Epithelial cell of proximal tubule (primary cell): ENCODE measurements around the gene DEFB124. TPM values are rescaled to one million over a fixed set of nuclear protein-coding genes. Genes with fewer than 3 reads are reported as not detected.
"Not testable (repeated sequence)": the region's sequence is repeated elsewhere in the genome, so short reads cannot be mapped to it uniquely, and the experiment has no call there.

Experiments used
- DNase-seq: peaks from one replicate; pipeline ENCODE4 v3.0.0-alpha.2; 2011; ENCODE audit warnings: low read depth
- H3K4me3 ChIP-seq: 2 replicates; pipeline ENCODE4 v1.5.1; 2011; ENCODE audit warnings: low read depth, mild to moderate bottlenecking, low read length
- CTCF ChIP-seq: conservative IDR thresholded peaks from 2 replicates; pipeline ENCODE4 v1.5.1; 2012; ENCODE audit warnings: low read depth, mild to moderate bottlenecking, low read length
- total RNA-seq: library from RNA; depleted of rRNA; stranded (reverse); fragments of >200 nt; gene quantifications from 2 replicates; pipeline ENCODE4 v1.2.3, GENCODE V29; 2015

DEFB124 gene
- total RNA-seq, 1 donor from 2014 or later: not detected

DNA sequence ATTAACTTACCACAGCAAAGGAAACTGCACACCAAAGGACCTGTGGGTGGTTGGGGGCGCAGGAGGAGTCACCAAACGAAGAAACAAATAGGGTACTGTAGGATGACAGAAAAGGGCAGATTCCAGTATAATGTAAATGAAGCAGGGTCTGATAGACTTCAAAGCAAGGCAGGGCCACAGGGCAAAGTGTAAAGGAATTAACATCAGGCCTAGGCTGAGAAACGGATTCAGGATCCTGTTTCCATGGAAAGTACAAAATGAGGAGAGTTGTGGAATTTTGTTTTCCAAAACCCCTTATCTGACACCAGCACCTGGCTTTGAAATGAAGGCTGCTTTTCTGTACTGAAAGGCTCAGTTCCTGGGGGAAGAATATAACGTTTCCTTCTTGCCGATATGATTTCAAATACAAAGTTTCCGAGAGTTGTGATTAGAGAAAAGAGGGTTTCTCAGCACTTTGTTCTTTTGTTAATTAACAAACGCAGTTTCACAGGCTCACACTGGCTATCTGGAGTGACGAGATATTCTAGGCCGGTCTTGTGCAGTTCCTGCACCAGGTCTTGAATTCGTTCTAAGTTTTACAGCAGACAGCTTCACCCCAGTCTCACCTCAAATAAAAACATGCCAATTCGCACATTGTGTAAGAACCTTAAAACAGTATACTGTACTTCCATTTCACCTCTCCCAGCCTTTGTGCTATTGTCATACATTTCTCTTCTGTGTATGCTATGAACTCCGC lies 28.7 kb downstream of the DEFB124 start:
- no peak for TF ChIP-seq CTCF
- H3K4me3 ChIP-seq: no peak overlapping the region
- no peak for DNase-seq

DNA sequence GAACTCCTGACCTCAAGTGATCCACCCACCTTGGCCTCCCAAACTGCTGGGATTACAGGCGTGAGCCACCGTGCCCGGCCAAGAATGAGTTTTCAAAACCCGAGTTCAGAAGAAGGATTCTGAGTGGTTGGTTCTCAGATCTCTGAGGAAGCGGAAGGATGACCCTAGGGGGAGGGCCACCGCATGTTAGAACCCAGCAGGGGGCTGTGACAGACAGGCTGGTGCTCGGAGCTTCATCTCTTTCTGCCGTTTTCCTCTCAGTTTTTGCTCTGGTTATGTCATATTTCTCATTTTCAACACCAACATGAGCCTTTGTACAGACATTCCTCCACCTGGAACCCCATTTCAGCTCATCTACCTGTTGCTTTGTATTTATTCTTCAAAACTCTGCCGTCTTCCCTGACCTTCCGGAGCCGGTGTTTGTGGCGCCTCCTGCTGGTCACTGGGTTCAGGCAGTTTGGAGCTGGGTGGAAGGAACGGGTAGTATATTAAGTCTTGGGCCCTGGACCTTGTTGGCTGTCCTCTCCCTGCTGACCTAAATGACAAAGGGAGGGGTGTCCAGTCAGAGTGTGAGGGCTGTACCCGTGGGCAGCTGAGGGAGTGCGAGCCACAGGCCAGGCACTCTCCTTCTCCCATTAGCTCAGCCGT lies 34.8 kb downstream of the DEFB124 start, which contains the start of gene DEFB123:
Gene DEFB123 (plus strand): TSS at position 621 of the 648 bp plus-strand sequence. CDS start 67 bp downstream, outside the sequence.
- no peak for DNase-seq
- no peak within 1 kb of the TSS for H3K4me3 ChIP-seq
- TF ChIP-seq CTCF: peak; percentile 28

DNA sequence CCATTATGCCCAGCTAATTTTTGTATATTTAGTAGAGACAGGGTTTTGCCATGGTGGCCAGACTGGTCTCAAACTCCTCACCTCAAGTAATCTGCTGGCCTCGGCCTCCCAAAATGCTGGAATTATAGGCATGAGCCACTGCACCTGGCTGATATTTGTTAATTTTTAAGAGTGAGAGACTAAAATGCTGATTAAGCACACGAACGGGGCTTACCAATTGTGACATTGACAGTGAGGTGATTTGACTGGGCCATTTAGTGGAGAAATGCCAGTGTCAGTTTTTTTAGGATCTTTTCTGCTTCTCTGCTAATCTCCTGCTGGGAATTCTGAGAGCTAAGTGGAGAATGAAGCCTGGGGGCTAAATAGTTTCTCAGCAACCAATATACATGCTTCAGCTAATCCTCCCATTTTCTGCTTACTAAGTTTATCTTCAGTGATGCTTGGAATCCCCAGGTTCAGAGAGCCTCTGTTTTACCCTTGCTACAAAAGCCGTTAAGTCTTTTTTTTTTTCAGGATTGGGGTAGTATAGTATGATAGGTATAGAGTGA lies 44.3 kb downstream of the DEFB124 start:
- no peak for DNase-seq
- H3K4me3 ChIP-seq: no peak overlapping the region
- no peak for TF ChIP-seq CTCF

DNA sequence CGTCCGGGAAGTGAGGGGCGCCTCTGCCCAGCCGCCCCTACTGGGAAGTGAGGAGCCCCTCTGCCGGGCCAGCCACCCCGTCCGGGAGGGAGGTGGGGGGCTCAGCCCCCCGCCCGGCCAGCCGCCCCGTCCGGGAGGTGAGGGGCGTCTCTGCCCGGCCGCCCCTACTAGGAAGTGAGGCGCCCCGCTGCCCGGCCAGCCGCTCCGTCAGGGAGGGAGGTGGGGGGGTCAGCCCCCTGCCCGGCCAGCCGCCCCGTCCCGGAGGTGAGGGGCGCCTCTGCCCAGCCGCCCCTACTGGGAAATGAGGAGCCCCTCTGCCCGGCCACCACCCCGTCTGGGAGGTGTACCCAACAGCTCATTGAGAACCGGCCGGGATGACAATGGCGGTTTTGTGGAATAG lies 47.4 kb downstream of the DEFB124 start:
- not testable (repeated sequence) for H3K4me3 ChIP-seq, DNase-seq

- H3K4me3 ChIP-seq, DNase-seq: not testable (repeated sequence)
Measured at GRCh38 chr20:31426891-31427551, 47.9 kb downstream of the DEFB124 start.

- no peak for TF ChIP-seq CTCF
- H3K4me3 ChIP-seq: no peak overlapping the region
Measured at GRCh38 chr20:31425797-31426196, 49.1 kb downstream of the DEFB124 start.

DNA sequence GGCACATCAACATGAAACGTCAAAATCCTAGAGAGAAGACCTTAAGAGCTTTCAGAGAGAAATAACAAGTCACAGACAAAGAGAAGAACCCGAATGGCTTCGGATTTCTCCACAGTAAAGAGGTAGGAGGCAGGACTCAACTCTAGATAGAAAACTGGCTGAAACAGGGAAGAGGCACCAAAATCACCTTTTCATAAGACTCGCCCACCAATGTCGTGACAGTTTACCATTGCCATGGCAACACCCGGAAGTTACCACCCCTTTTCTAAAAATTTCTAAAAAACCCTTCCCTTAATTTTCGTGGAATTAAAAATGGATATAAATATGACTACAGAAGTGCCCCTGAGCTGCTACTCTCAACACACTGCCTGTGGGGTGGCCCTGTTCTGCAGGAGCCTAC lies 56.6 kb downstream of the DEFB124 start:
- DNase-seq: no peak
- H3K4me3 ChIP-seq: no peak overlapping the region
- TF ChIP-seq CTCF: no peak

More at GRCh38 chr20:31425797-31426196, 49.1 kb downstream of the DEFB124 start:
- no peak for DNase-seq
